HG03066 (cell line): Measurements from ENCODE around the gene HMGN4.
"Not testable (repeated sequence)": the region's sequence is repeated elsewhere in the genome, so short reads cannot be mapped to it uniquely, and the experiment has no call there.

Experiments
- ATAC-seq: cut with Tn5 transposase; IDR thresholded peaks from one replicate; pipeline ENCODE4 v1.9.1; 2021; ENCODE audit warnings: low read depth; ENCODE audit not compliant: unreplicated experiment

The HMGN4 gene

DNA sequence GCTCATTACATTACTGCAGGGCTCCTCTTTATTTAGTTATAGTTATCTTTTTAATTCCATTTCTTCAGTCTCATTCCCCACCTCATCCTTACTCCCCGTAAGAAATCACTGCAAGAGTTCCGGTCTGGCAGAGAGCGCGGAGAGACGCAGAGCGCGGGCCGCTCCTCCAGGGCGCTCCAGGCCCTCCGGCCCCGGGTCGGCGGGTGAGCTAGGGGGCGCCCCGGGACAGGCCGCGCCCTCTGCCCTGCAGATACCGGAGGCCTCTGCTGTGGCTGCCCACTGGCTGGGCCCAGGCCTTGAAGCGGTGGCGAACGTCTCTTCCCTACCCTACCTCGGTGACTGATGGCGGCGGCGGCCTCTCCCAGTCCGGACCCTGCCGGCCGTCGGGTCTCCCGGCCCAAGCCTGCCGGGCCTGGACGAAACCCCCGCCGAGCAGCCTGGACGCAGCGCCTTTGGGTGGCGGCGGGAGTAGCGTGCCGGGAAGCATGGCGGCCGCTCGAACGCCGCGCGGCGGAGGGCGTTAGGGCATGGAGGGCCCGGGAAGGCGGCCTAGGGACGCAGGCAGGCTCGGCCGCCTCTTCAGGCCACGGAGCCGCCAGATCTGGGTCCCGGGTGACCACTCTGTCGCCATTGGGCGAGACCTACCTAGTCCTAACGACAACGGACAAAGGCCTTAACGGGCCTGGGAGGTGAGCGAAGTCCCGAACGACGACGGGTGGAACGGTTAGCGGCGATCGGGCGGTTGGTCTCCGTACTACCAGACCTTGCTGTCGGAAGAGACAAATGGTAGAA, 16.4 kb upstream of the HMGN4 start:
- peak; percentile 82 for ATAC-seq

- ATAC-seq = not testable (repeated sequence)
Observed at GRCh38 chr6:26522486-26523228, 15.5 kb upstream of the HMGN4 start.

DNA sequence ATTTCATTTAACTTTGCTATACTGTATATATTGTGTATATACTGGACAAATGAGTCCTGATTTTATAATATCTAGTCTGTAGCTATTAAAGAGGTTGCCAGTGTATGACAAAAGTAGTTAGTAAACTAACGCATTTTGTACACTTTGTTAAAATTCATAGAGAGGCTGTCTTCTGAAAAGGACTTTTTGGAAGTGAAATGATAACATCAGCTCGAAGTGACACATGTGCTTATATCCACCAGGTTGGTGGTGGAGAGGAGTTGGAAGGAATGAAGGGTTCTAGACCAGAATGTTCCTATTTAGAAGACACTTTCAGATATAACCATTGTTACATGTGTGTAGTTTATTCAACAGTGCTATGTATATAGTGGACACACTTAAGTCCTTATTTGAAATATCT, 13.9 kb upstream of the HMGN4 start:
- ATAC-seq = not testable (repeated sequence)

- no peak for ATAC-seq
Observed at GRCh38 chr6:26524722-26525370, 13.3 kb upstream of the HMGN4 start.

DNA sequence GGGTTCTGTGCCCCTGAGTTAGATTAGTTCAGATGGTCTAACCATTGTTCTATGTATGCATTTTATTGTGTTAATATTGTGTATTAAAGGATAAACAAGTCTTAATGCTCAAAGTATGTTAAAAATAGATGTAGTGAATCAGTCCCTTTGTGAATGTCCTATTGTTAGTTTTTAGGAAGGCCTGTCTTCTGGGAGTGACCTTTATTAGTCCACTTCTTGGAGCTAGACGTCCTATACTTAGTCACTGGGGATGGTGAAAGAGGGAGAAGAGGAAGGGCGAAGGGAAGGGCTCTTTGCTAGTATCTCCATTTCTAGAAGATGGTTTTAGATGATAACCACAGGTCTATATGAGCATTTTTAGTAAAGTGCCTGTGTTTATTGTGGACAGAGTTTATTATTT, 12.3 kb upstream of the HMGN4 start:
- no peak for ATAC-seq

- no peak for ATAC-seq
Observed at GRCh38 chr6:26526928-26527327, 11.2 kb upstream of the HMGN4 start.

- ATAC-seq = no peak
Observed at GRCh38 chr6:26530203-26530602, 8.0 kb upstream of the HMGN4 start.

GRCh38 chr6:26531897-26532296, 6.3 kb upstream of the HMGN4 start:
- no peak for ATAC-seq

- no peak for ATAC-seq
Observed at GRCh38 chr6:26532699-26533531, 5.3 kb upstream of the HMGN4 start.

DNA sequence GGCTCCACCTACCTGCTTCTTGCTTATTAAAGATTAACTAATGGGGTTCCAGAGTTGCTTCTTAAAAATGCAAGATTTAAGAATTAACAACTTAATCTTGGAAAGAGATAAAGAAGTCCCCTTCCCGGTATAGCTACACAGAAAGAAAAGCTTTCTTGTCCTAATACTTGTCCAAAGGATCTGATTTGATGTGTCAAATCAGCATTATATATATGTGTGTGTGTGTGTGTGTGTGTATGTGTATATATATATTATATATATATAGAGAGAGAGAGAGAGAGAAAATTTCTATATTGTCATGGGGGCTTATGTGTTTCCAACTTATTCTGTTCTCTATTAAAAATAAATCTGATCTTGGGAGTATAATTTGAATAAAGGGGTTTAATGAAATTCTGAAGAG, 4.6 kb upstream of the HMGN4 start:
- no peak for ATAC-seq

DNA sequence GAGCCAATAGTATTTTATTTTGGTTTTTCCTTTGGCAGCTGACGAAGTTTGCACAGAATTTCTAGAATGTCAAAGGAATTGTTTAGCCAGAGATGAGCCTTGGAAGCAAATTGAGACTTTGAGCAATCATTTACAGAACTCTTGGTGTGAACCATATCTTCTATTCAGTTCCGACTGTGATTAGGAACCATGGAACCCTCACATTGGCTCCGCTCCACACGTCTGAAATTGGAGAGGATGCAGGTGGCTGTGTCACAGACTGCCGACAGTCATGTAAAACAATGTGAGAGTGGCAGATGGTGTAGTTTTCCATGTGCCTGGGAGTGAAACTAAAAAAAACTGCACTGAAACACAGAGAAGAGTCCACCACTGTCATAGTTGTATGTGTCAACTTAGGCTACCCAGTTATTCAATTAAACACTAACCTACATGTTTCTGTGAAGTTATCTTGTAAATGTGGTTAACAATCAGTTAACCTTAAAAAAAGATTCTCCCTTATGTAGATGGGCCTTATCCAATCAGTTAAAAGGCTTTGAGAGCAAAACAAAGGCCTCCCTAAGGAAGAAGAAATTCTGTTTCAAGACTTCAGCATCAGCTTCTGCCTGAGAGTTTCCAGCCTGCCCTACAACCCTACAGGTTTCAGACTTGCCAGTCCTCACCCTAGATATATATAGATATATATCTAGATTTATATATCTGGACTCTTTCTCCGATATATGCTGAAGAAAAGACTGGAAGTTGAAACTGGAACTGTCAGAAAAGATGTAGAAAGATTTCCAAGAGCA, 3.3 kb upstream of the HMGN4 start:
- ATAC-seq = no peak

DNA sequence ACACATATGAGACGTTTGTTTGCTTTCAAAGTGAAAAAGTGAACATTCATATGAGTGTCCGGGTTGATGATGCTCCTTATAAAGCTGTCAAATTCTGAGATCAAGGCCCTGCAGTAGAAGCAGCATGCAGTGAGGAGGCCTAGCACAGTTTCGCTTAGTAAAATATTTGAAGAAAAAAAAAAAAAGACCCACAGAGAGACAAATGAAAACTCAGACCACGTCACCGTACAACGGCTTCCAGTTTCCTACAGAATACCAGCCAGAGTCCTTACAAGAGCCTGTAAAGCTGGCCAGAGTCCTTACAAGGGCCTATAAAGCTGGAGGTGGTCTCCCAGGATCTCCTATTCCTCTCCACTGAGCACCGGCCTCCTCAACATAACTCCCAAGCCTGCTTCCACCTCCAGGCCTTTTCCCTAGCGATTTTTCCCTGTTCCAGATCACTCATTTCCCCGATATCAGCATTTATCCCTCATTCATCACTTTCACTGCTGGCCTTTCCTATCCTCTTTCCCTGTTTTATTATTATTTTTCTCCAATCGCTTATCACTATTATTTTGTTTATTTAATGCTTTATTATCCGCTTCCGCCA, 1.5 kb upstream of the HMGN4 start:
- ATAC-seq = no peak

DNA sequence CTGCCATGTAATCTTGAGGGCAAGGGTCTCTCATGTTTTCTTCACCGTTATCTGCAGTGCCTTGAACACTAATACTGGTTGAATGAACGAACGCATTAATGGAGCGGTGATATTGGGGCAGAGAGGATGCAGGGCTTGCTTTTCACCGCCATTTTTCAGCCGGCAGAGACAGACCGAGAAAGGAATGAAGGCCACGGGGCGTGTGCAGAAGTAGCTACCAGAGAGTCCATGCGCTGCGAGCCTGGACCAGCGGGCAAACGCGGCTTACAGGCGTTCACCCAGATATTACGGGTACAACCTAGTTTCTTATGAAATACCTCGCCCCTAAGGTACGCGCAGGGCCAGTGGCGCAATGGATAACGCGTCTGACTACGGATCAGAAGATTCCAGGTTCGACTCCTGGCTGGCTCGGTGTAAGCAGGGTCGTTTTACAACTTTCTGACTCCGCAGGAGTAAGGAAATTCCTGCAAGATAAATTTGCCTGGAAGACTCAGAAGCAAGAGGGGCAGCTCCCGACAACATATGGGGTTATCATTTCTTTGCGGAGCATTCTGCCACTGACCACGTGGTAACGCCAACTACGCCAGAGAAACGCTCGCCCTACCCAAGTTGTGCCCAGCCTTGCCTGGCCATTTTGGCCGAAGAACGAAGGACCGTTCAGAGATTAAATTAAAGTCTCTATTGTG, 863 bp upstream of the HMGN4 start:
- peak; percentile 43 for ATAC-seq

DNA sequence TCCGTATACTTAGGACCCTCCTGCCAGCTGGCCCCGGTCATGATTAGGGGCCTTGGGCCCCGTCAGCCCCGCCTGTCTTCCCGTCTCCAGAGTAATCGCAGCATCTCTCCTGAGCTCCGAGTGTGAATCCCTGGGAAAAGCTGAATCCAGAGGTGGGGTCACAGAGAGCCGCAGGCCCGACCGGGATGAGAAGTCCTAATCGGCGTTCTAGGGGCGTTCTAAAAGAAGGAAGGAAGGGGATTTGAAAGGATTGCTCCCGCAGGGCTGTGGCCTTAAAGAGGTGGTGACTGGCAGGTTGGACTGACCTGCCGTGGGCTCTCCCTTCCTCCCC, 371 bp downstream of the HMGN4 start:
- no peak for ATAC-seq

DNA sequence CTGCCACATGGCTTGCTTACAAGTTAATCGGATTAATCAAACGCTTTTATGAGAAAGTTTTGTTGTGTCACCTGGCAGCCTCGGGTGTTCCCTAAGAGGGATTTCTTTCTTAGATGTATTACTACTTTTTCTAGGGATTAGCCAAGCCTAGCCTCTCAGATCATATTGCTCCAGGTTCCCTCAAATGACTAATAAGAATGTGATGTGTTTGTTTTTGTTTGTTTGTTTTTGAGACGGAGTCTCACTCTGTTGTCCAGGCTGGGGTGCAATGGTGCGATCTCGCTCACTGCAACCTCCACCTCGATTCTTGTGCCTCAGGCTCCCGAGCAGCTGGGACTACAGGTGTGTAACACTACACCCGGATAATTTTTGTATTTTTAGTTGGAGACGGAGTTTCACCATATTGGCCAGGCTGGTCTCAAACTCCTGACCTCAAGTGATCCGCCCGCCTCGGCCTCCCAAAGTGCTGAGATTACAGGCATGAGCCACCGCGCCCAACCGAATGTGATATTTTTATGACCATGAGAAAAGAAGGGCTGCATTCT, 977 bp downstream of the HMGN4 start:
- ATAC-seq = no peak

- no peak for ATAC-seq
Observed at GRCh38 chr6:26541579-26541978, 3.4 kb downstream of the HMGN4 start.

DNA sequence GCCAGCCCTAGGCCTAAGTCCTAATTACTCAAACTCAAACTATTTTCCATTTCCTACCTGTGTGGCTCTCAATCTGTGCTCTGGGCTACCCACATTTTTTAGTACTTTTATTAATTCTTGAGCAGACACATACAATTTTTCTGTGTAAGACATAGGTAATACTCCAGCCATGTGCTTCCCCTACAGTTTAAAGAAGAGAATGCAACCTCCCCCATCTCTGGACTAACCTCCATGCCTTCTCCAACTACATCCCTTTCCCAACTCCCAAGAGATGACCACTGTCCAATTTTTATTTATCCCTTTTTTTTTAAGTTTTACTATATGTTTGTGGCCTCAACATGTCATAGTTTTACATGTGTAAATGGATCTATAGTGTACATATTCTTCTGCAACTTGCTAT, 5.8 kb downstream of the HMGN4 start:
- ATAC-seq = no peak

DNA sequence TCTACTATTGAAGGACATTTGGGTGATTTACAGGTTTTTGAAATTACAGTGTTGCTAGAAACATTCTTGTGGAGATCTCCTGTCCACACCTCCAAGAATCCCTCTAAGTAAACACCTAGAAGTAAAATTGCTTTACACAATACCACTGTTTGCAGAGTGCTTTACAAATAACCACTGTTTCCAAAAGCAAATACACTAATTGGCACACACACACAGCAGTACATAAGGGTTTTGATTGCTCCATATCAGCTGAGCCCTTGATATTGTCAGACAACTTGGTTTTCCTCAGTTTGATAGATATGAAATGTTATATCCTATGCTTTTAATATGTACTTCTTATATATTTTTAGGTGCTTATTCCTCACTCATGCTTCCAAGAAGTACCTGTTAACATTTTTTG, 6.3 kb downstream of the HMGN4 start:
- no peak for ATAC-seq

DNA sequence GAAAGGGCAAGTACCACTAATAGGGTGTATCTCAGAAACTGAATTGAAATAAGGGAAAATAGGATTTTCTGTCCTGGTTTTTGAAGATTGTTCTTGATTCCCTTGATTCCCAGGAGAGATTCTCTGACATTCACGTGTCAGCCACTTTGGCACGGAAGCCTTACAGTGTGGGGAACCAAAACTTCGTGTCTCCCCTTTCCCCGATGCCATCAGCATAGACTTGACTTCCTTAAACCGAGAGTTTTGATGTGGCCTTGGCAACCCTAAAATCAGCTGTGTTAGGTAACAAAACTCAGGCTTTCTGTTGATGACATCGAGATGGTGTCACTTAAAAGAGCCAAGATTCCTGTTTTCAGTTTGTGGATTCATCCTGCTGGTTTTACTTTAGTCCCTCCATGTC, 7.5 kb downstream of the HMGN4 start:
- ATAC-seq = no peak
